Prostate gland (tissue), 2 donors: ENCODE results near the gene ZNF891.

ENCODE experiments used
- CTCF ChIP-seq, 4 experiments: fragments of 200-600 bp in 2 of 4; fragments of 450-650 bp in 2 of 4; sonication (generic) in 2 of 4; IDR thresholded peaks; 1 replicate in 3 of 4; 2 replicates in 1 of 4; pipeline ENCODE4 v1.5.1; 2016 to 2019; ENCODE audit warnings: antibody characterized with exemption in 4 of 4, mild to moderate bottlenecking in 2 of 4, moderate library complexity in 2 of 4
- POLR2AphosphoS5 ChIP-seq: sonication (generic); formaldehyde crosslinking; IDR thresholded peaks from one replicate; pipeline ENCODE4 v1.6.1; 2017; ENCODE audit warnings: antibody characterized with exemption

GRCh38 chr12:133174901-133175300, 44.8 kb upstream of the ZNF891 start:
- TF ChIP-seq POLR2AphosphoS5 (no peak), CTCF (IDR thresholded peaks at IDR 0.05) (no peak)
